Activated T-helper 1 cell treated with anti-CD3 and anti-CD28 coated beads, Interleukin-12 subunit alpha, Interleukin-12 subunit beta, Interleukin-2, Interleukin-4 antibody, amounts not matched to agents 30 ng/mL and 10 ng/mL and 1 ng/mL, durations not matched to agents 14 hours and 24 hours and 36 hours (primary cell): ENCODE data around the gene LZTS2. TPM values are rescaled to one million over a fixed set of nuclear protein-coding genes. Genes with fewer than 3 reads are reported as not detected.
A peak's percentile ranks its signal among the peaks of the same experiment; 100 is the strongest.

Experiments
- DNase-seq: peaks from one replicate; pipeline ENCODE4 v3.0.0; 2021; ENCODE audit warnings: low spot score
- H3K27ac Mint-ChIP-seq: one replicate; pipeline ENCODE4 v1.8.0; 2021; ENCODE audit warnings: mild to moderate bottlenecking, mixed read lengths
- H3K27me3 Mint-ChIP-seq: one replicate; pipeline ENCODE4 v1.8.0; 2022; ENCODE audit warnings: mild to moderate bottlenecking, moderate library complexity, mixed read lengths; ENCODE audit not compliant: insufficient read depth
- H3K36me3 Mint-ChIP-seq: one replicate; pipeline ENCODE4 v1.8.0; 2021; ENCODE audit warnings: low read depth, mixed read lengths
- H3K4me1 Mint-ChIP-seq: one replicate; pipeline ENCODE4 v1.8.0; 2021; ENCODE audit warnings: low read depth, mixed read lengths
- H3K4me3 Mint-ChIP-seq: one replicate; pipeline ENCODE4 v1.8.0; 2021; ENCODE audit warnings: mild to moderate bottlenecking, moderate library complexity, mixed read lengths
- H3K9me3 Mint-ChIP-seq: one replicate; pipeline ENCODE4 v1.8.0; 2021; ENCODE audit warnings: mixed read lengths
- intact Hi-C: fragments of 100-400 bp; cut with micrococcal nuclease; formaldehyde crosslinking; loops from one replicate; pipeline ENCODE4 v1.15.1; 2024
- total RNA-seq: library from RNA; stranded (reverse); gene quantifications from 2 replicates; pipeline ENCODE4 v1.2.3, GENCODE V29; 2022

The LZTS2 gene
- total RNA-seq, 1 donor from 2014 or later = 22.3 TPM

DNA sequence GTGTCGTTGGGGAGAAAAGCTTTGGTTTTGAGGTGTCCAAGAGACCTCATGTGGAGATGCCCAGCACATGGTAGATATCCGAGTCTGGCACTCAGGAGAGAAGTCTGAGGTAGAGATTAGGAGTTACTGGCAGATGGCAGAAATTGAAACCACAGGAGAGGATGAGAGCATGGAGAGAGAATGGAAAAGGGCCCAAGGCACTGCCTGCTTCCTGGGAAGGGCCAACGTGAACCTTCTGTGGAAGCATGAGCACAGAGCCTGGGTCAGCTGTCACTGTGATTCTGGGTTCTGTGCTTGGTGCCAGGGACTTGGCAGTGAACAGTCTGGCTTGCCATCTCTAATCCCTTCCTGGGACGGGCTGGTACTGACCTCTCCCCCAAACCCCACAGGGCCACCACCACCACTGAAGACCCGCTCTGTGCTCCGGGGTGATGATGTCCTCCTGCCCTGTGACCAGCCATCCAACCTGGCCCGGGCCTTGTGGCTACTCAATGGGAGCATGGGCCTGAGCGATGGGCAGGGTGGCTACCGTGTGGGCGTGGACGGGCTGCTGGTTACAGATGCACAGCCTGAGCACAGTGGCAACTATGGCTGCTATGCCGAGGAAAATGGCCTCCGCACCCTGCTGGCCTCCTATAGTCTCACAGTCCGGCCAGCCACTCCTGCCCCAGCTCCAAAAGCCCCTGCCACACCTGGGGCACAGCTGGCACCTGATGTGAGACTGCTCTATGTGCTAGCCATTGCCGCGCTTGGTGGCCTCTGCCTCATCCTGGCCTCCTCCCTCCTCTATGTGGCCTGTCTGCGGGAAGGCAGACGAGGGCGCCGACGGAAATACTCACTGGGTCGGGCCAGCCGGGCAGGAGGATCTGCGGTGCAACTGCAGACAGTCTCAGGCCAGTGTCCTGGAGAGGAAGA lies 16.4 kb upstream of the LZTS2 start:
- no peak overlapping the region for H3K4me3 Mint-ChIP-seq
- peaks cover 23% of the 10 kb centered on the region for H3K36me3 Mint-ChIP-seq
- no peak overlapping the region for H3K27ac Mint-ChIP-seq
- H3K4me1 Mint-ChIP-seq = peaks cover 15% of the 10 kb centered on the region
- intact Hi-C loops = no loop called here
- H3K9me3 Mint-ChIP-seq = no peaks in the 10 kb centered on the region
- no peak for DNase-seq
- H3K27me3 Mint-ChIP-seq = no peaks in the 10 kb centered on the region

DNA sequence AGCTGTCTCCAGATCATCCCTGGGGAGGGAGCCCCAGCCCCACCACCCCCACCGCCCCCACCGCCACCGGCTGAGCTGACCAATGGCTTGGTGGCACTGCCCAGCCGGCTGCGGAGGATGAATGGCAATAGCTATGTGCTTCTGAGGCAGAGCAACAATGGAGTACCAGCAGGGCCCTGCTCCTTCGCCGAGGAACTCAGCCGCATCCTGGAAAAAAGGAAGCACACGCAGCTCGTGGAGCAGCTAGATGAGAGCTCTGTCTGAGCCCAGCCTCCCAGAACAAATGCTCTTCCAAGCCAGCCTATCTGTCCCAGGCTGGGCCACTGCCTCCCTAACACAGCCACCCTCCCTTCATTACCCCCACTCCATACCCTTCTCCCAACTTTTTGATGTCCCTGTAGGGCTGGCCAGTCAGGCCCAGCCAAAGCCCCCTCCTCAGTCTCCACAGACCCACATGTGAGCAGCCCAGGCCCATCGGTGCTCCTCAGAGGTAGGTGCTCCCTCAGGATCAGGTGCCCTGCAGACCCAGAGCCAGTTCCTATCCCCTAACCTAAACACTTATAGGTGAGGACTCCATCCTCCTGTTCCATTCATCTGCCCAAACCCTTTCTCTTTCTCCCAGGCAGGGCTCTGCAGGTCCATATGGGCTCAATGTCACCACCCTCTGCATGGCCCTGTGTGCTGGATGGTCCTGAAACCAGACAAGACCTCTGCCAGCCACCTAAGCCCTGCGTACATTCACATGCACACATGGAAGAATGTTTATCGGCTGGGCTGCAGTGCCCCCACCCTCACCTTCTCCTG lies 15.5 kb upstream of the LZTS2 start:
- H3K4me3 Mint-ChIP-seq = no peak overlapping the region
- DNase-seq = no peak
- peak overlapping the region; percentile 52 for H3K27ac Mint-ChIP-seq
- no peaks in the 10 kb centered on the region for H3K9me3 Mint-ChIP-seq
- intact Hi-C loops = no loop called here
- H3K4me1 Mint-ChIP-seq = peaks cover 15% of the 10 kb centered on the region
- H3K36me3 Mint-ChIP-seq = peaks cover 22% of the 10 kb centered on the region
- H3K27me3 Mint-ChIP-seq = no peaks in the 10 kb centered on the region

DNA sequence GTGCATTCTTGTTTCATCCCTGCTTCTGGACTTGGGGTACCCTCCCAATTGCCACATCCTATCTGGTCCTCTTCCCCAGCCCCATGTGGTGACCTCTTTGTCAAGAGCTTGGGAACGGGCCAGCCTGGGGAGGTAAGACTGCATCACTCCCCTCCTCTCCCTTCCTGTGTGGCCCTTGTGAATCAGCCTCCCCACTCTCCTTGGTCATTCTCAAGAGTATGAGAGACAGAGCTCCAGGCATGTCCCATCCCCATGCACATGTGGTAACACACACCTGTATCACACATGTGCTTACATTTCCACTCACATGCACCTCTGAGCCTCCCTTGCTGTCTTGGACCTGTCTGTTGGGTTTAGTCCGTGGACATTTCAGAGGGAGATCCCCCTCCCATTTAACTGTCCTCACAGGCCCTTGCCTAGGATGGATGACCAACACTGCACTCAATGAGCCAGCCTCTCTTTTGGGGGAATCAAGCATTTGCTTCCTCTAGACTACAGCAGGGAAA lies 14.9 kb upstream of the LZTS2 start:
- H3K9me3 Mint-ChIP-seq = no peaks in the 10 kb centered on the region
- intact Hi-C loops = no loop called here
- peaks cover 27% of the 10 kb centered on the region for H3K36me3 Mint-ChIP-seq
- no peaks in the 10 kb centered on the region for H3K27me3 Mint-ChIP-seq
- H3K27ac Mint-ChIP-seq = no peak overlapping the region
- no peak for DNase-seq
- H3K4me3 Mint-ChIP-seq = no peak overlapping the region
- H3K4me1 Mint-ChIP-seq = peaks cover 15% of the 10 kb centered on the region

DNA sequence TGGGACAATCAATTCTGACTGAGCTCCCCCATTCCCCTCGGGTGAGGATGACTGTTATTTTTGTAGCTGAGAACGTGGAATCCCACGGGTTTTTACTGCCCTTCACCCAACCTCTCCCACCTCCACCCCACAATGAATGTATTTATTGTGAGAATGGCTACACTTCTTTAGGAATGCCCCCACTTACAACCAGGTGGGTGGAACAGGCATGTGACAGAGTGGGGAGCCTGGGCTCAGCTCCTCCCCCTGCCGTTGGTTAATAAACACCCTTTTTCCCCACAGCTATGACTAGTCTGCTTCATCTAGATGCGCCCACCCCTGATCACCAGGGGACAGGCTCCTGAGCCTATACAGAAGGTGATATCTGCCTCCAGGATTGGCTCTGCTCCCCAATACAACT lies 14.3 kb upstream of the LZTS2 start:
- Mint-ChIP-seq H3K27ac (no peak overlapping the region), H3K4me1 (peaks cover 18% of the 10 kb centered on the region), H3K9me3 (no peaks in the 10 kb centered on the region), H3K4me3 (no peak overlapping the region), H3K36me3 (peaks cover 31% of the 10 kb centered on the region), H3K27me3 (no peaks in the 10 kb centered on the region)
- no peak for DNase-seq
- intact Hi-C loops = no loop called here

DNA sequence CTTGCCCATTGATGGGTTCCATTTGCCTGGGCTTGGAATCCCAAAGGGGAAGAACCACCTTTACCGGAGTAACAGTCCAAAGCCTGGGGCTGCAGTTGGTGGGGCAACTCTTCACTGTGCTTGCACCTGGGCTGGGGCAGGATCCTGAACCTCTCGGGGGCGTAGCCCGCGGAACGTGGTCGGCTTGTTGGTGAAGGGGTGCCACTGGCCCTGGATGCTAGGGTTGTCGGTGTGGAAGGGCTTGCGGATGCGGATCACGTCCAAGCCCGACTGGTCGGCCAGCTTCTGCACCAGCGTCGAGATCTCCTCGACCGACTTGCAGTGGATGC lies 13.0 kb upstream of the LZTS2 start:
- Mint-ChIP-seq H3K4me3 (peak overlapping the region; percentile 98), H3K36me3 (peaks cover 40% of the 10 kb centered on the region), H3K4me1 (peaks cover 24% of the 10 kb centered on the region), H3K27ac (no peak overlapping the region), H3K9me3 (no peaks in the 10 kb centered on the region), H3K27me3 (no peaks in the 10 kb centered on the region)
- intact Hi-C loops = no loop called here
- DNase-seq = no peak

DNA sequence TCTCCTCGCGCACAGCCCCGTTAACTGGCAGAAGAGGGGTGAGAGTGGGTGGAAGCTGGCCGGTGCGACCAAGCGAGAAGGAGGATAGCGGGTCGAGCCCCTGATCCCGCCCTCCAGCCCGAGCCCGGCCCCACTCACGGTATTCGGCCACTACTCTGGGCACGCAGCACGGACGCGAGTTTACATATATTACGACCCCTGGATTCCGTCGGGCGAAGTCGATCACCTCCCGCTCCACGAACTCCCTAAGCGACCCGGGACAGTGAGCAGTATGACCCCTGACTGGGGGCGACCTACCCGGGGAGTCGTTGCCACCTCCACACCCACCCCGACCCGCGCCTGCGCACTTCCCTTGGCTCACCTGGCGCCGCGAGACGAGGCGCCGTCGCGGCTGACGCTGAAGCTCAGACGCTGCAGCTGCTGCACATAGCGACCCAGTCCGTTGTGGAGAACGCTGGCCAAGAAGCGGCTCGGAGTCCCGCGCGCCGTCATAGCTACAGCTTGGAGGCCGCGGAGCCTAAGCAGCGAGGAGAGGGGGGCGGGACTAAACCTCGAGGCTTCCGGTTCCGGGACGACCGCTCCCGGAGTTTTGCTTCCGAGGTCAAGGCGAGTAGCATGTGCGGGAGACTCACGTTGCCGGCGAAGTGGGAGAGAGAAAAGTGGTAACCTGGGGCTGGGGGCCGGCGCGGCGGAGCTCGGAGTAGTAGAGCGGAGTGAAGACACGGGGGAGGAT lies 12.5 kb upstream of the LZTS2 start, which contains the start of the genes MRPL43 and TWNK:
Gene MRPL43 (minus strand): TSS at position 546 of the 733 bp plus-strand sequence. CDS start 54 bp downstream, at position 492.
Gene TWNK (plus strand): TSS at position 592 of the 733 bp plus-strand sequence. CDS start 668 bp downstream, outside the sequence.
- H3K36me3 Mint-ChIP-seq = peaks cover 40% of the 10 kb centered on the region
- no peaks in the 10 kb centered on the region for H3K27me3 Mint-ChIP-seq
- H3K27ac Mint-ChIP-seq = peak within 1 kb of the TSS; percentile 85
- peak within 1 kb of the TSS; percentile 98 for H3K4me3 Mint-ChIP-seq
- no peaks in the 10 kb centered on the region for H3K9me3 Mint-ChIP-seq
- intact Hi-C loops = loop anchor here (1.0 kb wide), 5 partner anchors 10 to 451 kb away; partner anchors contain the start of genes PDZD7, SEMA4G and SFXN3
- peaks cover 24% of the 10 kb centered on the region for H3K4me1 Mint-ChIP-seq
- DNase-seq = peak; percentile 80

DNA sequence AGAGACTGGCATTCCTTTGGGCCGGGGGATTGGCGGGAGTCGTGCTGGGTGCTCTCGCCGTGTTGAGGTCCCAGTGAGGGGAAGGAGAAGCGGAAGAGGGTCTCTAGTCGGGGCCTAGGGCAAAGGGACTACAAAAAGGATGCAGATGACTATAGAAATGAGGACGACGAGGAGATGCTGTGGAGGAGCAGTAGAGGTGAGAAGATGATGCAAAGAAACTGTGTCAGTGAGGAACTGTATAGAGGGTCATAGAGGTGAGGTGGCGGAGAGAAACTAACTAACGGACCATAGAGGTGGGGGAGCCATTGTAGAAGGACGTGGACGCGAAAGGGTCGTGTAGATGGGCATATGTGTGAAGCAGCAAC lies 11.9 kb upstream of the LZTS2 start:
- H3K4me1 Mint-ChIP-seq = peaks cover 24% of the 10 kb centered on the region
- peaks cover 38% of the 10 kb centered on the region for H3K36me3 Mint-ChIP-seq
- H3K4me3 Mint-ChIP-seq = peak overlapping the region; percentile 98

DNA sequence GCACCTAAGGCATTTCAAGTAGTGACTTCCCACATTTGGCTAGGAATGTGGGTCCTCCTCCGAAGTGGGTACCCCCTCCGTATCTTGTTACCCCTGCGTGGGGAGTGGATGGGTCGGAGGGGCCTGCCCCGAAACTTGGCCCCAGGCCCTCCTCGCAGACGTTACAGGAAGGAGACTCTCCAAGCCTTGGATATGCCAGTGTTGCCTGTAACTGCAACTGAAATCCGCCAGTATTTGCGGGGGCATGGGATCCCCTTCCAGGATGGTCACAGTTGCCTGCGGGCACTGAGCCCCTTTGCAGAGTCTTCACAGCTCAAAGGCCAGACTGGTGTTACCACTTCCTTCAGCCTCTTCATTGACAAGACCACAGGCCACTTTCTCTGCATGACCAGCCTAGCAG lies 11.4 kb upstream of the LZTS2 start:
- no peaks in the 10 kb centered on the region for H3K27me3 Mint-ChIP-seq
- peaks cover 24% of the 10 kb centered on the region for H3K4me1 Mint-ChIP-seq
- no peak overlapping the region for H3K27ac Mint-ChIP-seq
- no peak for DNase-seq
- peaks cover 39% of the 10 kb centered on the region for H3K36me3 Mint-ChIP-seq
- H3K4me3 Mint-ChIP-seq = peak overlapping the region; percentile 98
- intact Hi-C loops = no loop called here
- no peaks in the 10 kb centered on the region for H3K9me3 Mint-ChIP-seq

More for the DNA sequence above, 11.9 kb upstream of the LZTS2 start:
- H3K27ac Mint-ChIP-seq = peak overlapping the region; percentile 85
- no peaks in the 10 kb centered on the region for H3K27me3 Mint-ChIP-seq
- intact Hi-C loops = loop anchor here (1.0 kb wide), 5 partner anchors 10 to 451 kb away; partner anchors contain the start of genes PDZD7, SEMA4G and SFXN3
- no peak for DNase-seq
- no peaks in the 10 kb centered on the region for H3K9me3 Mint-ChIP-seq

DNA sequence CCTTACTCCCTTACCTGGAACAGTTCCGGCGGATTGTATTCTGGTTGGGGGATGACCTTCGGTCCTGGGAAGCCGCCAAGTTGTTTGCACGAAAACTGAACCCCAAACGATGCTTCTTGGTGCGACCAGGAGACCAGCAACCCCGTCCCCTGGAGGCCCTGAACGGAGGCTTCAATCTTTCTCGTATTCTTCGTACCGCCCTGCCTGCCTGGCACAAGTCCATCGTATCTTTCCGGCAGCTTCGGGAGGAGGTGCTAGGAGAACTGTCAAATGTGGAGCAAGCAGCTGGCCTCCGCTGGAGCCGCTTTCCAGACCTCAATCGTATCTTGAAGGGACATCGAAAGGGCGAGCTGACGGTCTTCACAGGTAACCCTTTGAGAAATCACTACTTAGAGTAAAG lies 10.5 kb upstream of the LZTS2 start:
- Mint-ChIP-seq H3K27me3 (no peaks in the 10 kb centered on the region), H3K4me1 (peaks cover 24% of the 10 kb centered on the region), H3K9me3 (no peaks in the 10 kb centered on the region), H3K27ac (no peak overlapping the region), H3K36me3 (peaks cover 45% of the 10 kb centered on the region), H3K4me3 (peak overlapping the region; percentile 98)
- intact Hi-C loops = no loop called here
- no peak for DNase-seq

DNA sequence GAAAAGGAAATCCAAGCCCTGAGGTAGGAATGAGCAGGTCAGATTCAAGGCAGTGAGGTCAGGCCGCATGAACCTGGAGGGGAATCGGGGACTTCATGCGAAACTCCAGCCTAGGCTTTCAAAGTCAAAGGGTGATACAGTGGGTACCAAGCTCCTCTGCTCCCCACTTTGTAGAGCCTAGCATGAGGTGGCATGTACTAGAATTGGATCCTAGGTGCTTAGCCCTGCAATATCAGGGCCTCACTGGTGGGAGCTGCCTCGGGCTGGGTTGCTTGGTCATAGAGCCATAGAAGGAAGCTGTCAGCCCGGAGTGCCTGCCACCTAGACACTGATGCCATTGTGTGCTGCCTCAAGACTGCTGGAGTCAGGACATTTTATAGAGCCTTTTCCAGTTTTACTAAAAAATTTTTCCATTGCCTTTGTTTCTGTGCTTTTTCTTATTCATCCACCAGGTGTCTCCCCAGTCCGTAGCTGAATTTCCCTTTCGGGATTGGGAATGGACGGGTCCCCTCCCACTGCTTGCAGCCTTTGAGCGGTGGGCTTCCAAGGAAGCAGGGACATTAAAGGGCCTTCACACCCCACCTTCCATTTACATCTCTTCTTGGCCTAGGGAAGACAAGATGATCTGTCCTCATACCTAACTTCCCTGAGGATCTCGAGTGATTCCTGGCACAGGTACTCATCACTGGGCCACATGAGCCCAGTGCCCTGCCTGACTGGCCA lies 5.5 kb upstream of the LZTS2 start:
- DNase-seq = no peak
- peaks cover 32% of the 10 kb centered on the region for H3K4me1 Mint-ChIP-seq
- no peaks in the 10 kb centered on the region for H3K9me3 Mint-ChIP-seq
- no peak overlapping the region for H3K27ac Mint-ChIP-seq
- H3K36me3 Mint-ChIP-seq = peaks cover 39% of the 10 kb centered on the region
- peaks cover 2% of the 10 kb centered on the region for H3K27me3 Mint-ChIP-seq
- intact Hi-C loops = no loop called here
- no peak overlapping the region for H3K4me3 Mint-ChIP-seq

DNA sequence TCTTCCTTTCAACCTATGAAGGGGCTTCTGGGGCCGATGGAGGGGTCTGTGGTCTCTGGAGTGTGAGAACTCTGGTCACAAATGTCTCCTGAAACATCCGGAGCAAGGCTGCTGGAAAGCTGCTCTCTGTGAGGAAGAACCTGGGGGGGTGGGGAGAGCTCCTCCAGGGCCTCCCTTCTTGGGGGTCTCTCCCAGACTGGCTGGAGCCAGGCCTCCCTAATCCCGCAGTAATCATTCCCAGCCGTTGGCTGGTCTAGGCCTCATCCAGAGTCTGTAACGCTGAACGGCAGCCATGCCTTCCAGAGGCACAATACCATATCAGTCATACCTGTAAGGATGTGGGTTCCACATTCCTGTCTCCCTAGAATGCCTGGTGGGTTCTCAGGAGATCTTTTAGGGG lies 4.4 kb upstream of the LZTS2 start:
- no peak for DNase-seq
- no peaks in the 10 kb centered on the region for H3K9me3 Mint-ChIP-seq
- intact Hi-C loops = loop anchor here (5.0 kb wide), 1 partner anchor 787 kb away; the partner anchor contains the start of gene NPM3
- no peak overlapping the region for H3K27ac Mint-ChIP-seq
- H3K36me3 Mint-ChIP-seq = peaks cover 32% of the 10 kb centered on the region
- peaks cover 2% of the 10 kb centered on the region for H3K27me3 Mint-ChIP-seq
- H3K4me1 Mint-ChIP-seq = peaks cover 31% of the 10 kb centered on the region
- peak overlapping the region; percentile 88 for H3K4me3 Mint-ChIP-seq
